HCT116 (cell line): ENCODE data around the gene TXNDC17. TPM values are rescaled to one million over a fixed set of nuclear protein-coding genes. Genes with fewer than 3 reads are reported as not detected.
A peak's percentile ranks its signal among the peaks of the same experiment; 100 is the strongest.

ENCODE experiments used
- ATAC-seq: fragments of 200-7000 bp; cut with Tn5 transposase; 2 replicates; pipeline ENCODE4 v1.9.1; 2020; ENCODE audit warnings: mild to moderate bottlenecking, moderate library complexity
- BruUV-seq: library from RNA; stranded (reverse); fragments of 400-500 nt; replicated peaks from 2 replicates; lab custom pipeline; 2021; lab: Mats Ljungman, UMichigan
- CTCF ChIA-PET: fragments of 300-600 bp; sonication (Branson Sonifier 250); formaldehyde crosslinking; loops from one replicate; lab custom pipeline; 2021; ENCODE audit warnings: antibody characterized with exemption; lab: Charles Lee
- POLR2A ChIA-PET: fragments of 300-600, 350-600 bp; sonication (Branson Sonifier 250); formaldehyde crosslinking; loops from one replicate; lab custom pipeline; 2021; ENCODE audit warnings: antibody characterized with exemption; lab: Charles Lee
- RAD21 ChIA-PET, 2 experiments: fragments of 300-600 bp; sonication (Branson Sonifier 250); formaldehyde crosslinking; loops; one replicate each; lab custom pipeline; 2023; ENCODE audit warnings: low total read pairs in 2 of 2; ENCODE audit not compliant: uncharacterized antibody in 2 of 2, unreplicated experiment in 2 of 2, low non-redundant PET in 1 of 2; lab: Charles Lee
- DNase-seq: peaks from one replicate; pipeline ENCODE4 v3.0.0-alpha.2; 2010; ENCODE audit warnings: low read depth, low spot score
- H2AFZ ChIP-seq: fragments of 200-600 bp; shearing (Covaris generic), sonication (generic); 2 replicates; pipeline ENCODE4 v1.6.1; 2017; ENCODE audit warnings: low read depth, mixed run types, mixed read lengths, antibody characterized with exemption, low read length; ENCODE audit not compliant: poor library complexity, severe bottlenecking
- H3K27ac ChIP-seq: 2 replicates; pipeline ENCODE4 v1.5.1; 2012; ENCODE audit warnings: low read depth, low read length
- H3K27me3 ChIP-seq: fragments of 200-600 bp; sonication (generic); 2 replicates; pipeline ENCODE4 v1.6.1; 2016; ENCODE audit warnings: mixed run types, low read length, mixed read lengths; ENCODE audit not compliant: insufficient read depth
- H3K36me3 ChIP-seq, 2 experiments: fragments of 200-500 bp in 1 of 2; fragments of 200-600 bp in 1 of 2; sonication (Bioruptor generic) in 1 of 2; sonication (generic) in 1 of 2; 2 replicates each; pipeline versions ENCODE4 v1.5.1 to v1.6.1; 2014 to 2016; ENCODE audit warnings: low read length in 2 of 2, inconsistent platforms in 1 of 2, mixed read lengths in 1 of 2, mixed run types in 1 of 2; ENCODE audit not compliant: insufficient read depth in 2 of 2, control insufficient read depth in 1 of 2
- H3K4me1 ChIP-seq, 2 experiments: fragments of 200-600 bp in 1 of 2; sonication (generic) in 1 of 2; 2 replicates each; pipeline versions ENCODE4 v1.5.1 to v1.6.1; 2012 to 2017; ENCODE audit warnings: low read length in 2 of 2, inconsistent platforms in 1 of 2, mild to moderate bottlenecking in 1 of 2, mixed read lengths in 1 of 2, mixed run types in 1 of 2, moderate library complexity in 1 of 2; ENCODE audit not compliant: insufficient read depth in 2 of 2, control insufficient read depth in 1 of 2
- H3K4me2 ChIP-seq: fragments of 200-600 bp; sonication (generic); 2 replicates; pipeline ENCODE4 v1.6.1; 2017; ENCODE audit warnings: mixed run types, low read length, mixed read lengths
- H3K4me3 ChIP-seq, 2 experiments: fragments of 200-600 bp in 1 of 2; sonication (generic) in 1 of 2; replicated peaks in 1 of 2; 2 replicates each; pipeline ENCODE4 v1.5.1; 2011 to 2016; ENCODE audit warnings: low read length in 2 of 2, control low read depth in 1 of 2, low read depth in 1 of 2, mild to moderate bottlenecking in 1 of 2, mixed read lengths in 1 of 2, mixed run types in 1 of 2
- H3K79me2 ChIP-seq: fragments of 200-600 bp; sonication (generic); 2 replicates; pipeline ENCODE4 v1.6.1; 2017; ENCODE audit warnings: mild to moderate bottlenecking, mixed run types, low read length, moderate library complexity, mixed read lengths; ENCODE audit not compliant: insufficient read depth
- H3K9ac ChIP-seq: fragments of 200-600 bp; sonication (generic); 2 replicates; pipeline ENCODE4 v1.6.1; 2016; ENCODE audit warnings: low read length, mixed read lengths
- H3K9me2 ChIP-seq: fragments of 200-600 bp; sonication (generic), shearing (Covaris generic); 2 replicates; pipeline ENCODE4 v1.6.1; 2017; ENCODE audit warnings: mixed run types, mild to moderate bottlenecking, moderate library complexity; ENCODE audit not compliant: insufficient read depth
- H3K9me3 ChIP-seq, 2 experiments: fragments of 200-500 bp in 1 of 2; fragments of 200-600 bp in 1 of 2; sonication (Bioruptor generic) in 1 of 2; sonication (generic) in 1 of 2; 2 replicates each; pipeline ENCODE4 v1.6.1; 2014 to 2017; ENCODE audit warnings: low read length in 2 of 2, mixed read lengths in 2 of 2, inconsistent platforms in 1 of 2, low read depth in 1 of 2, mild to moderate bottlenecking in 1 of 2, mixed run types in 1 of 2, moderate library complexity in 1 of 2; ENCODE audit not compliant: control insufficient read depth in 1 of 2, insufficient read depth in 1 of 2
- H4K20me1 ChIP-seq: fragments of 200-600 bp; sonication (generic), shearing (Covaris generic); 2 replicates; pipeline ENCODE4 v1.6.1; 2017; ENCODE audit warnings: mixed run types, mild to moderate bottlenecking, moderate library complexity; ENCODE audit not compliant: insufficient read depth
- ATF3 ChIP-seq: IDR thresholded peaks from 2 replicates; pipeline ENCODE4 v1.6.1; 2012
- EGR1 ChIP-seq: IDR thresholded peaks from 2 replicates; pipeline ENCODE4 v1.6.1; 2012; ENCODE audit warnings: low read depth
- EZH2 ChIP-seq: fragments of 200-600 bp; sonication (generic); IDR thresholded peaks from 2 replicates; pipeline ENCODE4 v1.6.1; 2017; ENCODE audit warnings: antibody characterized with exemption, mixed run types
- EZH2phosphoT487 ChIP-seq: fragments of 200-600 bp; IDR thresholded peaks from 2 replicates; pipeline ENCODE4 v1.6.1; 2018; ENCODE audit warnings: antibody characterized with exemption, borderline replicate concordance
- POLR2A ChIP-seq: IDR thresholded peaks from 2 replicates; pipeline ENCODE4 v1.7.0; 2011; ENCODE audit warnings: borderline replicate concordance; ENCODE audit not compliant: insufficient read depth, insufficient read length; ENCODE audit errors: extremely low read depth
- POLR2AphosphoS5 ChIP-seq: IDR thresholded peaks from 2 replicates; pipeline ENCODE4 v1.6.1; 2011; ENCODE audit warnings: mild to moderate bottlenecking, low read depth, low read length, moderate library complexity
- REST ChIP-seq: IDR thresholded peaks from 2 replicates; pipeline ENCODE4 v1.6.1; 2012; ENCODE audit warnings: low read depth
- SRF ChIP-seq: IDR thresholded peaks from 2 replicates; pipeline ENCODE4 v1.6.1; 2012; ENCODE audit warnings: low read depth
- TCF7L2 ChIP-seq: IDR thresholded peaks from 2 replicates; pipeline ENCODE4 v1.7.0; 2011; ENCODE audit warnings: borderline replicate concordance, inconsistent platforms; ENCODE audit not compliant: insufficient read depth, insufficient read length; ENCODE audit errors: extremely low read depth
- YY1 ChIP-seq: IDR thresholded peaks from 2 replicates; pipeline ENCODE4 v1.6.1; 2011; ENCODE audit warnings: low read length, low read depth, moderate library complexity, mild to moderate bottlenecking; ENCODE audit not compliant: insufficient replicate concordance; ENCODE audit errors: extremely low read depth
- ZBTB33 ChIP-seq: IDR thresholded peaks from 2 replicates; pipeline ENCODE4 v1.6.1; 2011; ENCODE audit warnings: mild to moderate bottlenecking, low read length, moderate library complexity; ENCODE audit not compliant: insufficient replicate concordance; ENCODE audit errors: extremely low read depth
- ZNF274 ChIP-seq: fragments of 200-500 bp; sonication (Bioruptor generic); IDR thresholded peaks from 2 replicates; pipeline ENCODE4 v1.6.1; 2014; ENCODE audit warnings: mild to moderate bottlenecking, low read depth, low read length, inconsistent platforms
- intact Hi-C: fragments of 100-400 bp; cut with micrococcal nuclease; formaldehyde crosslinking; loops from 2 replicates; pipeline ENCODE4 v1.10.0; 2022
- total RNA-seq: library from RNA; stranded (reverse); gene quantifications from one replicate; pipeline ENCODE4 v1.2.1, GENCODE V29; 2021; ENCODE audit not compliant: unreplicated experiment
- TF ChIP-seq, protein P1 (sequence below), 3 experiments: fragments of 200-600 bp in 1 of 3; sonication (generic) in 1 of 3; IDR thresholded peaks in 2 of 3; conservative IDR thresholded peaks in 1 of 3; 2 replicates each; pipeline ENCODE4 v1.5.1; 2012 to 2017; ENCODE audit warnings: low read depth in 2 of 3, low read length in 2 of 3, antibody characterized with exemption in 1 of 3, borderline replicate concordance in 1 of 3, control low read depth in 1 of 3, mild to moderate bottlenecking in 1 of 3, mixed read lengths in 1 of 3, mixed run types in 1 of 3, moderate library complexity in 1 of 3; ENCODE audit not compliant: insufficient read depth in 1 of 3
- TF ChIP-seq, protein P2 (sequence below): IDR thresholded peaks from 2 replicates; pipeline ENCODE4 v1.6.1; 2012

Gene TXNDC17
- total RNA-seq, 1 experiment from 2014 or later, result 121 TPM

- no peak for TF ChIP-seq EGR1
- TF ChIP-seq ATF3, result no peak
- TF ChIP-seq SRF, result no peak
- no peak for TF ChIP-seq EZH2
- no peak for TF ChIP-seq ZNF274
- TF ChIP-seq, protein P1, sequence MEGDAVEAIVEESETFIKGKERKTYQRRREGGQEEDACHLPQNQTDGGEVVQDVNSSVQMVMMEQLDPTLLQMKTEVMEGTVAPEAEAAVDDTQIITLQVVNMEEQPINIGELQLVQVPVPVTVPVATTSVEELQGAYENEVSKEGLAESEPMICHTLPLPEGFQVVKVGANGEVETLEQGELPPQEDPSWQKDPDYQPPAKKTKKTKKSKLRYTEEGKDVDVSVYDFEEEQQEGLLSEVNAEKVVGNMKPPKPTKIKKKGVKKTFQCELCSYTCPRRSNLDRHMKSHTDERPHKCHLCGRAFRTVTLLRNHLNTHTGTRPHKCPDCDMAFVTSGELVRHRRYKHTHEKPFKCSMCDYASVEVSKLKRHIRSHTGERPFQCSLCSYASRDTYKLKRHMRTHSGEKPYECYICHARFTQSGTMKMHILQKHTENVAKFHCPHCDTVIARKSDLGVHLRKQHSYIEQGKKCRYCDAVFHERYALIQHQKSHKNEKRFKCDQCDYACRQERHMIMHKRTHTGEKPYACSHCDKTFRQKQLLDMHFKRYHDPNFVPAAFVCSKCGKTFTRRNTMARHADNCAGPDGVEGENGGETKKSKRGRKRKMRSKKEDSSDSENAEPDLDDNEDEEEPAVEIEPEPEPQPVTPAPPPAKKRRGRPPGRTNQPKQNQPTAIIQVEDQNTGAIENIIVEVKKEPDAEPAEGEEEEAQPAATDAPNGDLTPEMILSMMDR (IDR thresholded peaks at IDR 0.05 in 2 of 3, conservative IDR thresholded peaks at IDR 0.05 in 1 of 3; ENCODE audit: borderline replicate concordance in 1 of 3, insufficient read depth in 1 of 3, low read depth in 2 of 3, low read length in 2 of 3), result no peak
- TF ChIP-seq EZH2phosphoT487, result no peak
- TF ChIP-seq, protein P2, sequence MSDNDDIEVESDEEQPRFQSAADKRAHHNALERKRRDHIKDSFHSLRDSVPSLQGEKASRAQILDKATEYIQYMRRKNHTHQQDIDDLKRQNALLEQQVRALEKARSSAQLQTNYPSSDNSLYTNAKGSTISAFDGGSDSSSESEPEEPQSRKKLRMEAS, result no peak
- TF ChIP-seq YY1, result no peak
- TF ChIP-seq ZBTB33, result no peak
- TF ChIP-seq POLR2AphosphoS5, result no peak
- no peak for TF ChIP-seq POLR2A
- no peak for TF ChIP-seq TCF7L2
- TF ChIP-seq REST, result no peak
- no peaks in the 10 kb centered on the region for H4K20me1 ChIP-seq
- no peak overlapping the region for H2AFZ ChIP-seq
- no peaks in the 10 kb centered on the region for H3K36me3 ChIP-seq
- no peaks in the 10 kb centered on the region for H3K9me2 ChIP-seq
- no peaks in the 10 kb centered on the region for H3K79me2 ChIP-seq
- peaks cover 19 to 47% of the 10 kb centered on the region in 2 experiments for H3K4me1 ChIP-seq
- POLR2A ChIA-PET, result interaction anchor here (1.2 to 2.6 kb wide), 3 partner anchors 175 to 367 kb away, joined by 3 to 8 read pairs (median 3); partner anchors contain the start of gene SLC16A13
- H3K27me3 ChIP-seq, result no peaks in the 10 kb centered on the region
- CTCF ChIA-PET, result interaction anchor here (0.9 to 3.1 kb wide), 5 partner anchors 33 to 377 kb away, joined by 3 to 17 read pairs (median 11); no protein-coding TSS in a partner anchor
- no TSS peak for BruUV-seq
- peak overlapping the region in 1 of 2 experiments; percentile 33; a peak in 1 of 4 replicates for H3K4me3 ChIP-seq
- intact Hi-C loops, result no loop called here
- no peak for DNase-seq
- no peaks in the 10 kb centered on the region for H3K9me3 ChIP-seq
- RAD21 ChIA-PET, result no interaction called here
- peak; percentile 21 for ATAC-seq
- 0 out of 2 replicates have a peak overlapping the region, but pooled peaks have one; percentile 43 for H3K27ac ChIP-seq
- no peak overlapping the region for H3K9ac ChIP-seq
- peak overlapping the region; percentile 80 for H3K4me2 ChIP-seq
Measured at GRCh38 chr17:6668727-6669425, 28.0 kb downstream of the TXNDC17 start.
